ENCODE results near the gene PKP2.
A peak's percentile ranks its signal among the peaks of the same experiment; 100 is the strongest.

PKP2 gene

DNA sequence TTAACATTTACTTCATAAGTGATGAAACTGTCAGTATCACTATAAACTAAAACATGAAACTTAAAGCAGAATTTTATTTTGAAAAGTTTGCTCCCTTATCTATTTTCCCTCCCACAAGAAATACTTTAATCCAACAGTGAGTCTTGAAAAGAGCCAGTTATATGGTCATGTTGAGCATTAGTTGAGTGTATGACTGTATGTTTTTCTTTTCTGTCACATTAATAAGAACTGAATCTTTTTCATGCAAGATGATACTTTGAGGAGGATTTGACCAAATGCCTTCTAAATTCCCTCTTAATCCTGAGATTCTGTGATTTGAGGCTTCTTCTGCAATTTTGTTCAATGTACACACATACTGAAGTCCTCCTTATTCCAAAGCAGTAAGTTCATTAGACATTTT, 107.1 kb downstream of the PKP2 start:
- TF ChIP-seq, protein P1, sequence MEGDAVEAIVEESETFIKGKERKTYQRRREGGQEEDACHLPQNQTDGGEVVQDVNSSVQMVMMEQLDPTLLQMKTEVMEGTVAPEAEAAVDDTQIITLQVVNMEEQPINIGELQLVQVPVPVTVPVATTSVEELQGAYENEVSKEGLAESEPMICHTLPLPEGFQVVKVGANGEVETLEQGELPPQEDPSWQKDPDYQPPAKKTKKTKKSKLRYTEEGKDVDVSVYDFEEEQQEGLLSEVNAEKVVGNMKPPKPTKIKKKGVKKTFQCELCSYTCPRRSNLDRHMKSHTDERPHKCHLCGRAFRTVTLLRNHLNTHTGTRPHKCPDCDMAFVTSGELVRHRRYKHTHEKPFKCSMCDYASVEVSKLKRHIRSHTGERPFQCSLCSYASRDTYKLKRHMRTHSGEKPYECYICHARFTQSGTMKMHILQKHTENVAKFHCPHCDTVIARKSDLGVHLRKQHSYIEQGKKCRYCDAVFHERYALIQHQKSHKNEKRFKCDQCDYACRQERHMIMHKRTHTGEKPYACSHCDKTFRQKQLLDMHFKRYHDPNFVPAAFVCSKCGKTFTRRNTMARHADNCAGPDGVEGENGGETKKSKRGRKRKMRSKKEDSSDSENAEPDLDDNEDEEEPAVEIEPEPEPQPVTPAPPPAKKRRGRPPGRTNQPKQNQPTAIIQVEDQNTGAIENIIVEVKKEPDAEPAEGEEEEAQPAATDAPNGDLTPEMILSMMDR (conservative IDR thresholded peaks at IDR 0.05; ENCODE audit: control insufficient read depth, insufficient read depth, low read depth, low read length): no peak
- DNase-seq (ENCODE audit: low read depth): no peak

DNA sequence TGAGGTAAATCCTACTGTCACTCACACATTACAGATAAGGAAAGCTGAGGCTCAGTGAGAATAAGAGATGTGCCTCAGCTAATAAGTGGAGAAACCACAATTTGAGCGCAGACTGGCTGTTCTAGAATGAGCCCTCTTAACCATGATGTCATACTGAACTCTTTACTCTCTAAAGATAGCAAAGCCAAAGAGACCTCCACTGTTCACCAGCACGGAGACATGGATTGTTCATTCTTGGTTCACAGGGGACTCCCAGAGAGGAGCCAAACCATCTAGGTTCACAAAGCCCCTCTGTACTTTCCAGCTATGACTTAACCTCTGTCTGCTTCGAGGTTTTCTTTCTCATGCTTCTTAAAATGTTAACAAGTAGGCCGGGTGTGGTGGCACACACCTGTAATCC, 108.2 kb downstream of the PKP2 start:
- H3K4me3 ChIP-seq (ENCODE audit: control insufficient read depth, low read depth, low read length): no peak overlapping the region
- DNase-seq (ENCODE audit: low read depth): no peak
- TF ChIP-seq, protein P1 (conservative IDR thresholded peaks at IDR 0.05; ENCODE audit: control insufficient read depth, insufficient read depth, low read depth, low read length): no peak

More for the DNA sequence above, 107.1 kb downstream of the PKP2 start:
- H3K4me3 ChIP-seq (ENCODE audit: control insufficient read depth, low read depth, low read length): no peak overlapping the region

DNA sequence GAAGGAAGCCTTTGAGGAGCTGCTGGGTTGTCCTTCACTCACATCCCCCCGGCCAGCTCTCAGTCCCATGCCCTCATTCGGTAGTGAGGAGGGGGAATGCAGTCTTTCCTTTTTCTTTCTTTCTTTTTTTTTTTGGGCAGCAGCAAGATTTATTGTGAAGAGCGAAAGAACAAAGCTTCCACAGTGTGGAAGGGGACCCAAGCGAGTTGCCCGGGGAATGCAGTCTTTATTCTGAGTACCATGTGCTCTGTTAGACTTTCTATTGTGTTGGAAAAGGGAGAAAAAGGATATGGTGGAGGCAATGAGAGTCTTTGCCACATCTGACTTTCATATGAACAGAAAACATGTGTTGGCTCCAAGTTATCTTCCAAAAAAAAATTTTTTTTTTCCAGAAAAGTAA, 111.0 kb downstream of the PKP2 start:
- no peak overlapping the region for H3K4me3 ChIP-seq (ENCODE audit: control insufficient read depth, low read depth, low read length)
- TF ChIP-seq, protein P1 (conservative IDR thresholded peaks at IDR 0.05; ENCODE audit: control insufficient read depth, insufficient read depth, low read depth, low read length): no peak
- no peak for DNase-seq (ENCODE audit: low read depth)

DNA sequence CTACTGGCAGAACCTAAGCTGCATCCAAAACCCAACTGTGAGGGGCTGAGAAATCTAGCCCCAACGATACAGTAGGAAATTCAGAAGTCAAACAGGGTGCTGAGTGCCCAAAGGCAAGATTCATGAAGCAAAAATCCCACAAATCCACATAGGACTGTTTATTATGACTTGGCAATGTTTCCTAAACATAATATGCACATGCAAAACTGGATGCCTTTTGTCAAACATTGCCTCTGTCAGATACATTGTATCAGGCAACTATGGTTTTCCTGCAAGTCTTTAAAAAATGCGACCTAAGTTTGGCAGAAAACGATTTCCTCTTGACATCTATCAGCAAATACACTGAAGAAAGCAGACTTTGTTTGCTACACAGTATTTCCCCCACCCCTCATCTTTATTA, 113.5 kb downstream of the PKP2 start:
- no peak overlapping the region for H3K4me3 ChIP-seq (ENCODE audit: control insufficient read depth, low read depth, low read length)
- TF ChIP-seq, protein P1 (conservative IDR thresholded peaks at IDR 0.05; ENCODE audit: control insufficient read depth, insufficient read depth, low read depth, low read length): no peak

DNA sequence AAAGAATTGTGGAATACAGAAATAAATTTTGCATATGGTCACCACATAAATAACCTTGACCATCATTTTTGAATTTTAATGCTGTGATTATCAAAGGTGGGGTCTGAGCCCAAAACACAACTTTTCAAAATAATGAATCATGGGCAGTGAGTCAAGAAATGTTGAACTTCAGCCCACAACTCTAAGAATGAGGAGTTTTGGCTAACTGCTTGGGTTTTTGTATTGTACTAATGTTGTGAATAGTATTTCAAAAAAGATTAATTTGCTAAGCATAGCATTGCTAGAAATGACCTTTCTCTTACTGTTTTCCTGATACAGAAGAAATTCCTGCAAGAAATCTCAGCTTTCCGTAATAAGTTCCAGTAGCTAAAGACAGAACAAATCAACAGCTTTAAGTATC, 116.5 kb downstream of the PKP2 start:
- no peak overlapping the region for H3K4me3 ChIP-seq (ENCODE audit: control insufficient read depth, low read depth, low read length)
- TF ChIP-seq, protein P1 (conservative IDR thresholded peaks at IDR 0.05; ENCODE audit: control insufficient read depth, insufficient read depth, low read depth, low read length): no peak
- peak; percentile 7 for DNase-seq (ENCODE audit: low read depth)

More for the DNA sequence above, 113.5 kb downstream of the PKP2 start:
- DNase-seq (ENCODE audit: low read depth): no peak

DNA sequence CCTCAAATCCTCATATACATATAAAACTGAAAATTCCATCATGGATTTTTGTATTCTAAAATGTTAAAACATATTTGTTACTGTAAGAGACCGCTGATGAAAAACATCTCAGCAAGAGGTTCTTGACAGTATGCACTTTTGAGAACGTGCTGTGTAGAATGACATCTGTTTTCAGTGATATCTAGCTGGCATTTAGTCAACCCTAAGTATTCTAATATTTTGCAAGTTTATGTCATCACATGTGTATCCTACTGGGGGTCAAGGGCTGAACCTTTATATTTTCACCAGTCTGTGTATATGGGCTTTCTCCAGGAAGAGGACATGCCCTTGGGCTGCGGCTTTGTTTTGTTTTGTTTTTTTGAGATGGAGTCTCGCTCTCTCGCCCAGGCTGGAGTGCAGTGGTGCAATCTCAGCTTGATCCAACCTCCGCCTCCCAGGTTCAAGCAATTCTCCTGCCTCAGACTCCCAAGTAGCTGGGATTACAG, 118.8 kb downstream of the PKP2 start:
- TF ChIP-seq, protein P1 (conservative IDR thresholded peaks at IDR 0.05; ENCODE audit: control insufficient read depth, insufficient read depth, low read depth, low read length): no peak
- DNase-seq (ENCODE audit: low read depth): no peak

DNA sequence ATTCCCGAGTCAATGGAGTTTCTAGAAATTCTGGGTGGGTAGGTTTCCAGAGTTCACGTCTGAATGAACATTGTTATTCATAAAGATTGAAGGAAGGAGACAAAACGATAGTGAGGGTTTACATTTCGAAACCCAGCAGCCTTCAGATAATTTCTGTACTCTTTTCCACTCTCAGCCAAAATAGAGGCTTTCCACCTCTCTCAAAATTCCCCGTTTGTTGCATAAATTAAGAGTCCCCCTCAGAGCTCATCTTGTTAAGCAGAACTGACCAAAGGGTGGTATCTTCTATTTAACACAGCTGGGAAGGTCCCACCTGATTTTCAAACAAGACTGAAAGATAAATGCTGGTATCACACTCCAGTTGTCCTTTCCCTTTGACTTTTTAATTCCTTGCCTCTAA, 119.4 kb downstream of the PKP2 start:
- DNase-seq (ENCODE audit: low read depth): no peak
- H3K4me3 ChIP-seq (ENCODE audit: control insufficient read depth, low read depth, low read length): no peak overlapping the region
- TF ChIP-seq, protein P1 (conservative IDR thresholded peaks at IDR 0.05; ENCODE audit: control insufficient read depth, insufficient read depth, low read depth, low read length): no peak

More for the DNA sequence above, 118.8 kb downstream of the PKP2 start:
- H3K4me3 ChIP-seq (ENCODE audit: control insufficient read depth, low read depth, low read length): no peak overlapping the region
